Measurements from ENCODE around the gene IAPP. TPM values are rescaled to one million over a fixed set of nuclear protein-coding genes. Genes with fewer than 3 reads are reported as not detected.
"Not testable (repeated sequence)": the region's sequence is repeated elsewhere in the genome, so short reads cannot be mapped to it uniquely, and the experiment has no call there.

The IAPP gene
- total RNA-seq, 1 donor from 2014 or later: not detected

- Histone ChIP-seq H3K36me3 (no peaks in the 10 kb centered on the region), H3K4me3 (no peak overlapping the region), H3K9me3 (no peaks in the 10 kb centered on the region), H3K27ac (no peak overlapping the region), H3K27me3 (no peaks in the 10 kb centered on the region), H3K4me1 (no peaks in the 10 kb centered on the region)
- intact Hi-C loops (cut with DNase I): no loop called here
- DNase-seq (no peak), ATAC-seq (no peak)
- no peak for TF ChIP-seq CTCF (IDR thresholded peaks at IDR 0.05)
Measured at GRCh38 chr12:21416511-21417121, 43.9 kb downstream of the IAPP start.

DNA sequence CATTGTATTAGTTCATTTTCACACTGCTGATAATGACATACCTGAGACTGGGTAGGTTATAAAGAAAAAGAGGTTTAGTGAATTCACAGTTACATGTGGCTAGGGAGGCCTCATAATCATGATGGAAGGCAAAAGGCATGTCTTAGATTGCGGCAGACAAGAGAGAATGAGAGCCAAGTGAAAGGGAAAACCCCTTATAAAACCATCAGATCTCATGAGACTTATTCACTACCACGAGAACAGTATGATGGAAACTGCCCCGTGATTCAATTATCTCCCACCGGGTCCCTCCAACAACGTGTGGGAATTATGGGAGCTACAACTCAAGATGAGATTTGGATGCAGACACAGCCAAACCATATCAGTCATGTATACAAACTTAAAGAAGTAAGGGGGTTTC lies 45.7 kb downstream of the IAPP start:
- H3K4me3 ChIP-seq; H3K4me1 ChIP-seq; H3K27ac ChIP-seq; ATAC-seq; H3K36me3 ChIP-seq; DNase-seq; intact Hi-C loops (cut with DNase I); H3K9me3 ChIP-seq; H3K27me3 ChIP-seq: not testable (repeated sequence)

GRCh38 chr12:21419009-21419699 lies 46.5 kb downstream of the IAPP start:
- H3K4me1 ChIP-seq; ATAC-seq; DNase-seq; H3K36me3 ChIP-seq; H3K9me3 ChIP-seq; H3K4me3 ChIP-seq; intact Hi-C loops (cut with DNase I); H3K27me3 ChIP-seq; H3K27ac ChIP-seq: not testable (repeated sequence)

- Histone ChIP-seq H3K9me3 (no peaks in the 10 kb centered on the region), H3K27me3 (no peaks in the 10 kb centered on the region), H3K27ac (no peak overlapping the region), H3K36me3 (no peaks in the 10 kb centered on the region), H3K4me1 (no peaks in the 10 kb centered on the region), H3K4me3 (no peak overlapping the region)
- ATAC-seq (no peak), DNase-seq (no peak)
- TF ChIP-seq CTCF (IDR thresholded peaks at IDR 0.05): no peak
- intact Hi-C loops (cut with DNase I): no loop called here
Measured at GRCh38 chr12:21428241-21428640, 55.5 kb downstream of the IAPP start.

Other genes with a start within 250 kb of the IAPP start
- gene SLCO1B1, start 241.7 kb upstream of the IAPP start, total RNA-seq: not detected
- 9.2 TPM for gene SLCO1A2, start 38.0 kb upstream of the IAPP start, total RNA-seq
- gene PYROXD1, start 64.8 kb downstream of the IAPP start, total RNA-seq: 24.5 TPM
- 29.6 TPM for gene RECQL, start 128.7 kb downstream of the IAPP start, total RNA-seq
- gene GOLT1B, start 128.9 kb downstream of the IAPP start, total RNA-seq: 25.0 TPM
- gene SPX, start 153.4 kb downstream of the IAPP start, total RNA-seq: 1.7 TPM
- gene GYS2, start 231.9 kb downstream of the IAPP start, total RNA-seq: not detected

Measured in upper lobe of right lung (tissue), 1 donor.